IPS-NIHi7 (cell line): Measurements from ENCODE around the gene NR1D1.

Experiments used
- DNase-seq: peaks from one replicate; pipeline ENCODE4 v3.0.0; 2012; ENCODE audit warnings: mixed read lengths; ENCODE audit errors: extremely low spot score

Gene NR1D1

DNA sequence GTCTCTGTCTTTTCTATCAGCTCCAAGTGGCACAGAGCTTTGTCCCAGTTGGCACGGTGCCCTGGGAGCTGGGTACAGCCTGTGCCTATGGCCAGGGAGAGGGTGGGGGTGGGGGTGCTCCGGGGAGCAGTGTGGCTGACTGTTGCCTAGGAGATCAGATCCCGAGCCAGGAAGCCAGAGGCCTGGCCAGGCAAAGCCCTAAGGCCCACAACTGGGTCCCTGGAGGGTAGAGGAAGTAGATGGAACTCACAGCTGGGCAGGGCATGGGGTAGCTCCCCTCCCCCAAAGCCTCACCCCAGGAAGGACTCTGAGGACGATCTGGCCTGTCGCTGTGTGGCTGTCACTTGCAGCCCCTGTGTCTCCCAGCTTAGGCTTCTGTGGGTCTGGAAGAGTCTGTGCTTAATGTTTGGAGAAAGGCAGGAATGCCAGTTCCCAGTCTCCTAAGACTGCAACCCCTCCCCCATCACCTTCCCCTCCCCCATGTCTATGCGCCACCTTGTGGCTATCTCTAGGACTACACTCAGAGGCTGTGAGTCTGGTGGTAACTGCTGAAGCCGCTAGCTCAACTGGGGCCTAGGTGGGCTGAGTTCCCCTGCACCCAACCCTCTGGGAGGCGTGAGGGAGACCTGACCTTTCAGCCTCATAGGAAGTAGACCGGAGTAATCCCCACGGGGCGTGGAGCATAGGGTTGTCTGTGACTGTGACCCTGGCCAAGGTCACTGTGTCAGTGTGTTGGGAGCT, 25.0 kb downstream of the NR1D1 start:
- peak; percentile 75 for DNase-seq

DNA sequence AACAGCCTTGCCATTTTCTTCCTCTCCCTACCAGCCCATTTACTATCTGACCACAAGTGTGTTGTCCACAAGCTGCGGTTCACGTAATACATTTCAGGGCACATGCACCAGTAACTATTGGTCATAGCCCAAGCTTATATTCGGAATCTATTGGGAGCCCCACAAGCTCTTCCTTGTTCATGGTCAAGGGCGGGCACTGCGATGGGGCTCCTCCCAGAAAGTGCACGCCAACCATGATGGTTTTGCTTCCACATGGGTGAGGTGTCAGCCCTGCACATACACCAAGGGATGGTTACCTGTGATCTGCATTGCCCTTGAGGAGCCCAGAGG, 25.6 kb downstream of the NR1D1 start:
- no peak for DNase-seq

DNA sequence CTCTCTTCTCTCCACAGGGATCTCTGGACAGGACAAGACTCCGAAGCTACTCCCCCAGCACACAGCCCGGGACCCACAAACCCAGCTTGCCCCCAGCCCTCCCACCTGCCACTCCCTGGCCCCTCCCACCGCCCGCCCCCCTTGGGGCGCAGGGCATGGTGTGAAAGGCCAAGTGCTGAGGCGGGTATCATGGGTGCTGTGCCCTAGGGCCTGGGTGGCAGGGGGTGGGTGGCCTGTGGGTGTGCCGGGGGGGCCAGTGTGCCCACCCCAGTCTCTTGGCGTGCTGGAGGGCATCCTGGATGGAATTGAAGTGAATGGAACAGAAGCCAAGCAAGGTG, 26.2 kb downstream of the NR1D1 start:
- no peak for DNase-seq

DNA sequence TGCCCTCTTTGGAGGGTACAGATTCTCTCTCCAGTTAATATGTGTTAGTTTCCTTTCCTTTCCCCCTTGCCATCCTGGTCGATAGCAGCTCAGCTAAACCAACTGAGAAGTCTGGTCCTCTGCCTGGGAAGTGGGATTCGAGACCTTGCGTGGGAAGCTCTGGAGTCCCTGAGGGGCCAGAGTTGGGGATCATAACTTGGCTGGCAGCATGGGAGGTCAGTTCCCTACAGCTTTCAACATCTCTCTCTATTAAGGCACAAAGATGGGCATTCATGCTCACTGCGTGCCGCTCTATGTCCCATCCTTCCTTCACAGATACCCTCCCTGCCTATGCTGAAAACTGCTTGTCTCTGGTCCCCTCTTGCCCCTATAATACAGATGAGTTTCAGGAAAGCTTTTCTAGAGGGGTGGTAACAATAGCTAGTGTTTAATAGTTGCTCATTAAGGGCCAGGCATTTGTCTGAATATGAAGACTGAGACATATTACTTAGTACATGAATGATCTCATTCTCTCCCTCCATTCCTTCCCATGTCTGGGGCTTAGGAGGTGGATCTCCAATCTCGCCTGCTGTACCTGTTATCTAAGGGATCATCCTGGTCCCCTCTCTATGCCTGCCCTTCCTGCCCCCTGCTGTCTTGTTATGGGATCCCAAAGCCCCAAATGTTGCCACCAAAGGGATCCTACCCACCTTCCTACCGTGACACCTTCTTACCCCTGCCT, 26.8 kb downstream of the NR1D1 start:
- no peak for DNase-seq

DNA sequence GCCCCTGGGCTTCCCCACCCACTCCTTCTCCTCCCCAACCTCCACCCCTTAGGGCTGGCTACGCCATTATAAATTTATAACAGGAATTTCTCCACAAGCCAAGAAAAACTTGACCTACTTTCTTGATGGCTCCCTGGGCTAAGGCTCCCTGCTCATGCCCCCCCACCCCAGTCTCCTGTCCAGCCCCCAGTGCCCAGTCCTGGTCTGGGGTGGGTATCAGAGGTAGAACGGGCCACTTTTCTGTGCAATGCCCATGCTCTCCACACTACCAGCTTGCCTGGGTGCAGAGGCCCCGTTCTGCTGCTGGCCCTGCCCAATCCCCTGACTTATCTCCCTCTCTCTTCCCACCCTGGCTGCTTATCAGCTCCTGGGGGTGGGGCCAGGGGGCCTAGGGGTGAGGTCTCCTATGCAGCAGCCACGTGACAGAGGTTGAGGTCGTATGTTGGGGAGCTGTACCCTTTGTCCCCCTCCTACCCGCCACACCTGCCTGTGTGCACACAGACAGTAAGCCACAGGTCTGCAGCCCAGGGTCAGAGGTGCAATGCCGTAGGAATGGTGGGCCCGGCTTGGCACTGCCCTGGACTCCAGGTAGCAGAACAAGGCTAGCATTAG, 27.5 kb downstream of the NR1D1 start:
- no peak for DNase-seq

DNA sequence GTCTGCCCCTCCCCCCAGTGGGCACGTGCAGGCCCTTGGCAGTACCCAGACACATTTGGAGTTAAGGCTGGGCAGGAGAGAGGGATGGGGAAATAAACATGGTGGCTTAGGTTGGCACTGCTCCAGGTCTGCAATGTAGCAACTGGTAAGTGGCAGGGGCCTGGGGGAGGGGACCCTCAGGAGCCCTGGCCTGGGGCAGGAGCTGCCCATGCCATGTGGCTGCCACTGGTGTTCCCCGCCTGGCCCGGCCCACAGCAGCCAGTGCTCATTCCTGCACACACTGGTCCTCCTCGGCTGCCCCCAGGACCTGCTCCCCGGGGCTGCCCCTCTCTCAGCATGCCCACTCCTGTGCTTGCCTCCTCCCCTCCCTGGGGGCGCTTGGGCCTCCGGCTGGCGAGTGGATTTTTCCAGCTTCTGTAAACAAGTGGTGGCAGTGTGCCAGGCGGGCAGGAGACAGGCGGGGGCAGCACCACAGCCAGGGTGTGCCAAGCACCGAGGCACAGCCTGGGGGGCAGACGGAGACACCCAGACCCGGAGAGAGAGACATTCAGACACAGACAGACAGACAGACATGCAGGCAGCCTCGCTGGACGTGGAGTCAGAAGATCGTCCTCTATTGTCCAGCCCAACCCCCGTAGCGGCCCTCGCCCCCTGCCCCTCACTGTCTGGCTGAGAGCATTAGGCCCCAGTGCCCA, 28.2 kb downstream of the NR1D1 start:
- DNase-seq: no peak

DNA sequence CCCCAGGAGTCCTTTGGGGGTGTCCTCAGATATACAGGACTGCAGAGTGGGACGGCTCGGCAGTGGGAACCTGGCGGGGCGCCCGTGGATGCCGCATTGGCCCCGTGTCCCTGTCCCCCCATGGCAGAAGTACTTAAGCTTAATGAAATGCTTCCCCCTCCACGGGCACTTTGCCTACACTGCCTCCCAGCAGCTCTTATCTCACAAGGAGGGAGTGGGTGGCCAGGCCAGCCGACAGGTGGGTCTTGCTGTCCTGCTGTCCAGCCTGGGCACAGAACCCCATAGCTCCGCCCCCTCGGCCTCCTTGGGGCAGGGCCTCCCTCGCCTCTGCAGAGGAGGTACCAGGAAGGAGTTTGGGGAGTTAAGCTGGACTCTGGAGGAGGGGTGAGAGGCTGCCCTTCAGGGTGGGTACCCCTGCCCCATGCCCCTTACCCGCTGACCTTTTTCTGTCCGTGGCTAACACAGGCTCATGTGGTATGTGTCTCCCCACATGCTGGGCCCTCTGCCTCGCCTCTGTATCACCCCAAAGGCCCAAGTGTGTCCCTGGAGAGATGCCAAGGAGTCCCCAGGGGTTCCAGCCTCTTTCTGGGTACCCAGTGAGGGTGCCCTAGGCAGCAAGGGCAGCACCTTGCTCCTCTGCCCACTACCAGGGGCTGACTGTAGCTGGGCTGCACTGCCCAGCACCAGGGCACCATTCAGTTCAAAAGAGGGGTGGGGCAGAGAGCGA, 28.9 kb downstream of the NR1D1 start:
- DNase-seq: no peak

DNA sequence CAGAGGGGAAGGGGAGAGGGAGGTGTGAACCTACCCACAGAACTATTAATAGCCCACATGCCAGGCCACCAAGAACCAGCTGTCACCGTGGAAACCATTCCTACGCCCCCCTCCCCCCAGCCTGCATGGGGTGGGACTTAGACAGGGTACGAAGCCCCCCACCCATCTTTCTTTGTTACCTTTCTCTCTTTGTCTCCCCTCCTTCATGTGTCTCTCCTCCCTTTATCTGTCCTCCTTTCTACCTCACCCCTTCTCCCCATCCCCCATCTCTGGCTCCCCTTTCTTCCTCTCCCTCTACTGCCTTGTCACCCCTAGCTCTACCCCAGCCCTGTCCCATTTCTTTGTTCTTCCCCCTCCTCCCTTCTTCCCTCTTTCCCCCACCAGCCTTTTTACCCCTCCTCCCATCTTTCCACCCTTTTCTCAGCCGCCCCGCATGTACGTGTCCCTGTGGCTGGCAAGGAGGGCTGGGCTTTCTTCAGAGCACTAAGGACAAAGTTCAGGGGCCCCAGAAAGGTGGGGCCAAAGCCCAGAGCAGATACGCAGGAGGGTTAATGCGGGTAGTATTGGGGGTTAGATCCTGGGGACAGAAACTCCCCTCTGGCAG, 29.6 kb downstream of the NR1D1 start:
- DNase-seq: no peak

DNA sequence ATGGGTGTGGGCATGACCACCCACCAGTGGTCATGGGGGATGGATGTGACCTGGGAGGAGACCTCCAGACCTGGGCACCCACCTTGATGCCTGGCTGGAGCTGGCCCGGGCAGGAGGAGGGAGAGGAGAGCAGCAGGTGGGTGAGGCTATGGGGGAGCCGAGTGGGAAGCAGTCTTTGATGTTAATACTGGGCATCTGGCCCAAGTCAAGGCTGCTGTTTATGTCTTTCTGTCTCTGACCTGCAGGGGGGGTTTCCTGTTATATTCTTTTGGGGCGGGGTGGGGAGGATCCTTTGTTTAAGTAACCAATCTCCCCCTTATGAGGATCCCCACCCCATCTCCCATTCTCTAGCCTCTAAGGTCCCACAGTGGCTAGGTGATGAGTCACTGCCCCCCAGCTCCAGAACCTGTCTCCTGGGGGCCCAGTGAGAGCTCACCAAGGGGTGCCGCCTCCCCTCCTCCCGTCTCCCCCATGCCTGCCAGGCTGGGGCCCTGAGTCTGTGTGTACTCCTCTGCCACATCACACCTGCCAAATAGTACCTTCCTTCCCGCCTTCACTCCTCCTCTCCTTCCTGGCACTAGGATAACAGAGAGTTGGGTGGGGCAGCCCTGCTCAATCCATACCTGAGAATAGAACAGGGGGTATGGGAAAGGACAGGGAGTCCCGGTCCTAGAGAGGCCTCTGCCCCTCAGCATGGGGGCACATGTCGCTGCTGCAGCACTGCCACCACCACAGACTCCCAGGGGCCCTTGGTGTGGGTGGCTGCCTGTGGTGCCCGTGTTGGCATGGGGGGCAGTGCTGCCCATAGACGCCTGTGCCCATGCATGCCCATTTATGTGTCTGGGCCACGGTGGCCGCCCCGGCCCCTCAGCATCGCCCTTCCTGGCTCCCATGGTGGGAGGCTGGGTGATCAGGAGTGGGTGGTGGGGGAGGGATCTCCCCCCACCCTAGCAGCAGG, 30.4 kb downstream of the NR1D1 start:
- DNase-seq: no peak

DNA sequence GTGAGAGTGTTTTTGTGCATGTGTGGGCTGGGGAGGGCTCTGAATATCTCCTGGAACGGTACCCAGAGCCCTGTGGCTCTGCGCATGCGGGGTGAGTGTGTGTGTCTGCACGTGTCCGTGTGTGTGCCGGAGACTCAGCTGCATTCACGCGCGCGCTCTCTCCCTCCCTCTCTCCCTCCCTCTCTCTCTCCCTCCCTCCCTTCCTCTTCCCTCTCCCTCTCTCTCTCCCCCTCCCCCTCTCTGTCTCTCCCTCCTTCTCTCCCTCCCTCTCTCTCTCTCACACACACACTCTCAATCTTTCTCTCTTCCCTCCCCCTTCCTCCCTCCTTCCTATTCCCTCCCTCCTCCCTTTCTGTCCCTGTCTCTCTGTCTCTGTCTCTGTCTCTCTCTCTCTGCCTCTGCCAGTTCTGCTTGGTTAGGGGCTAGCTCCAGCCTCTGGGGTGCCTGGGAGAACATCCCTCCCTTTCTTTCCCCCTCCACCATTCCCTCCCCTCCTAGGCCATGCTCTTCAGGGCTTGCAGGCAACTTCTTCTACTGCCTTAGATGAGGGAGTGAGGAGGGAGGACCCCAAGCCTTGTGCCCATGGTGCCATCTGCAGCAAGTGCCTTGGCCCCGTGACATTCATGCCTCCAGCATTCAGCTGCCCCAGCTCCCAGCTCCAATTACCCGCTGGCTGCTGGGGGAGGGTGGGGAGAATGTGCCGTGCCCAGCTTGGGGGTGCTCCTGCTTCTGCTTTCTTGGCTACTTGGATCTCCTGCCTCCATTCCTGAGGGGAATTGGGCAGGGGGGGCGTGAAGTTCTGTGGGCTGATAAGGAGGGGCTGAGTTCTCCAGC, 31.3 kb downstream of the NR1D1 start:
- DNase-seq: no peak

DNA sequence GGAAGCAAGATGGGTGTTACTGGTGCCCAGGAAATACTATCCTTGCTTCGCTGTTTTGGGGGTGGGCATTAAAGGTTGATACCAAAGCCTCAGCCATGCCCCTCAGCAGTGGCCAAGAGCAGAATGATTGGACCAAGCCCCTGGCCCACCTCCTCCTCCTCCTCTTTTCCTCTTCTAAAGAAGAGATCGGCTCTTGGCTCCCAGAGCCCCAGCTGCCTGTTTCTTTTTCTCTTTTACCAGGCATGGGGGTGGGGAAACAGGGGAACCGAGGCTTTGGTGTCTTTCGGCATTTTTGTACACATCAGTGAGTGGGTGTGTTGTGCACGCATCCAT, 31.8 kb downstream of the NR1D1 start:
- DNase-seq: no peak

DNA sequence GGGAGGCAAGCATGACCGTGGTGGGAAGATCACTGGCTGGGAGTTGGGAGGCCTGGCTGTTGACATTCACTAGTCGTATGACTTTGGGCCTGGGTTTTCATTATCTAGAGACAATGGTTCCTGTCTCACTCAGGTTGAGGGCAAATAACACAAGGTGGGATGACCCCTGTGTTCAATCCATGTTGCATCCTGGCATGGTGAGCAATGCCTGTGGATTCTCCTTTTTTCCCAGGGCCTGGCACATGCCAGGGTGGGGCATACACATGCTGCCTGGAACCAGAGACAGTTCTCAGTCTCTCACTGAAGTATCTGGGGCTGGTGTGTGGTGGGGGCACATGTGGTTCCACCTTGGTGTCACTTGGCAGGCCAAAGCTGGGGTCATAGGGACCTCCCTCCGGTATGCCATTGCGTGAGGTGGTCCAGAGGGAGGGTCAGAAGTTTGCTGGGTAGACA, 32.2 kb downstream of the NR1D1 start:
- DNase-seq: no peak

DNA sequence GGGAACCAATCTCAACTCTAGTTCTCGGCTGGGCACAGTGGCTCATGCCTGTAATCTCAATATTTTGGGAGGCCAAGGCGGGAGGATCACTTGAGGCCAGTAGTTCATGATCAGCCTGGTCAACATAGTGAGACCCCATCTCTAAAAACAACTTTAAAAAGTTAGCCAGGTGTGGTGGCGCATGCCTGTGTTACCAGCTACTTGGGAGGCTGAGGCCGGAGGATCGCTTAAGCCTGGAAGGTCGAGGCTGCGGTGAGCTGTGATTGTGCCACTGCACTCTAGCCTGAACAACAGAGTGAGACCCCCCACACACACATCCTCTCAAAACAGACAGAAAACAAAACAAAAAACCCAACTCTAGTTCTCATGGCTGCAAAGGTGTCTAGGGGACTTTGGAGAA, 32.7 kb downstream of the NR1D1 start:
- no peak for DNase-seq

DNA sequence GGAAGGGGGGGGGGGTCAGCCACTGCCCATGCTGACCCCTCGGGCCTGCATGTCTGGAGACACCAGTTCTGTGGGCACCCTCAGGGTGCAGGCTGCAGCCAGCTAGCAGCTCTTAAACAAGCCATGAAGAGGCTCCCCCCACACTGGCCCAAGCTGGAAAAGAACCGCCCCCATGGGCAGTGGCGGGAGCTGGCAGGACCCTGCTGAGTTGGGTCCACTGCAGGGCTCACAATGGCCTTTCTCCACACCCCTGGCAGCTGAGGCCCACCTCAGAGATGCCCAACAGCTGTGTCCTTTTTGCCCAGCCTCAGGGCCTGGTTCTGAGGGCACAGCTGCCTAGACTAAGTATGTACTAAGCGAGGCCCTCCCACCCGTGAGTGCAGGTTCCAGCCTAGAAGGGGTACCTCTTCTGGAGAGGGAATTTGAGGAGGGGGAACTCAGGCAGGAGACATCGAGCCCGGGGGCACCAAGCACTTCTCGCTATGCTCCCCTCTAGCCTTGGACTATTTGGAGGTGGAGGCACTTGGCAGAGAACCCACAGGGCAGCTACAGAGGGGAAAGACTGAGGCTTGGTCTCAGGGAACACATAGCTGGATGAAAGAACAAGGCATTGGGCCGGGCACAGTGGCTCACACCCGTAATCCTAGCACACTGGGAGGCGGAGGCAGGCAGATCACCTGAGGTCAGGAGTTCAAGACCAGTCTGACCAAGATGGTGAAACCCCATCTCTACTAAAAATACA, 34.4 kb downstream of the NR1D1 start:
- DNase-seq: no peak

DNA sequence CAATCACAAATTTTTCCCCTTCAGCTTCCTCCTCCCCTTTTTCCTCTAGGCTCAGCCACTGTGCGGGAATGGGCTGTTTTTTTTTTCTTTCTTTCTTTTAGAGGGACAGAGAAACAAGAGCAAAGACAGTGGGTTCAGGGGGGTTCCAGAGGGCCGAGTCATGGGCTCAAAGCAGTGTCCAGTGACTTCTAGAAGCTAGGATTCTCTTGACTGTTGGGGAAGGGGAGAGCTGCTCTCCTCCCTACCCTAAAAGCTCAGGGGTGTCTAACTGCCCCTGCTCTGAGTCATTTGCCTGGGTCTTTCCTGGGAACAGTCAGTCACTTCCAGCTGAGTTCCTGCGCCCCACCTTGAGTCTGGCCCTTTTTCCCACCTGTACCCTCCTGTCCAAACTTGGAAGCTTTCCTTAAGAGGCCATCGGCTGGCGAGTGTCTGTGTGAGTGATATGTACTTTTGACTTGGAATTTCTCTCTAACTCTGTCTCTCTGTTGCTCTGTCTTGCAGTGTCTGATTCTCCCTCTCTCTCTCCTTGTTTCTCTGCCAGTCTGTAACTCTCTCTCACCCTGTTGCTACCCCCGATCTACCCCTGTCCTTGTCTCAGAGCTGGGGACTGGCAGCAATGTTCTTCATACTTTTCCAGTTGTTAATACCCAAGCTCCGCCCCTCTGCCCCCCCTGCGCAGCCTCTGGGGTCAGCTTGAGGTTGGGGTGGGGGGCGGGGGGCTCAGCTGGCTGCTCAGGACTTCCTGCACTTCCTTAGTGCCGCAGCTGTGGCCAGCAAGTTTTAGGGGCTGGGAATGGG, 35.2 kb downstream of the NR1D1 start:
- no peak for DNase-seq

DNA sequence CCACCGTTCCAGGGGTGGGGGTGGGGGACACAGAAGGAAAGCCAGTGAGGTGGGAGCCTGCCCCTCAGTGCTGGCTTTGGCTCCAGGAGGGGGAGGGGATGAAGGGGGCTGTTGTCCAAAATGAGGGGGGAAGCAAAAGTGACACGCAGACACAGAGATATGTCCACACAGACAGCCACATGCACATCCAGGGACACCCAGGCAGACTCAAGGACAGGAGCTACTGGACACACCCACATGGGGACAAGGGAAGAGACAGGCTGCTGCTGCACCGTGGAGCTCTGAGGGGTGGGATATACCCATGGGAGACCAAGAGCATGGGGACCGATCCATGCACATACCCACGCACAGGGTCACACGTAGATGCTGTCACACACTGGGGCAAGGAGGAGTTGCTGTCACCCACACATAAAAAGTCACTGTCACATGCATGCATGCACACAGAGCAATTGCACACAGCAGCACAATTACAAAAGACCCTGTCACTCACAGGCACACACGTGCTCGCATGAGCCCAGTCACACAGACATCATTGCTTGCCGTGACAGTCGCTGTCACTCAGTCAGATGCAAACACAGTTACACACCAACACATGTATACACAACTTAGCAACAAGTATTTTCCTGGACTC, 36.4 kb downstream of the NR1D1 start:
- DNase-seq: no peak

DNA sequence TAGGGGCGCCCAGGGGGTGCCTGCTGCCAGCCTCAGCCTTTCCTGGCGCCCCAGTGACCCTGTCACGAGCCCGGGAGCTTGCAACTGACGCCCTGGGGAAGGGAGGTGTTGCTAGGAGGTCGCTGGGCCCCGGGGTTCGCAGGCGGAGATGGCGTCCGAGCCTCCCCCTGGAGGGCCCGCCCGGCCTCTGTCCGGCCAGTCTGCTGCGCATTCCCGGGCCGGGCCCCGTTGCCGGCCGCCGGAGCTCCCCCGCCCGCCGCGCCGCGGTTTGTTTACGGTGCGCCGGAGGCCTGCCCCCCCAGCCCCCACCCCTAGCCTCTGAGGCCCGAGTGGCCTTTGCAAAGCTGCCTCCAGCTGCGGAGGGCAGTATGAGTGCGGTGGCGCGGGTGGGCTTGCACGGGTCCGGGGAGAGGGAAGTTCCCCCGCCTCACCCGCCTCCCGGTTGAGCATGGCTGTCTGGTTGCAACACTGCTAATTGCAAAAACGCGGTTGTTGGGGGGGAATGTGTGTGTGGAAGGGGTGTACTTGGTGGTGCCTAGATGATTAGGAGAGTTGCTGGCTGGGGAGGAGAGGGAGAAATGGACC, 37.1 kb downstream of the NR1D1 start:
- DNase-seq: peak; percentile 62
